GM12874 (cell line): Measurements from ENCODE around the gene ADCY10.

Source experiments
- CTCF ChIP-seq: IDR thresholded peaks from 2 replicates; pipeline ENCODE4 v1.5.1; 2011; ENCODE audit warnings: low read depth, mild to moderate bottlenecking, control low read depth, low read length, moderate library complexity; ENCODE audit not compliant: insufficient read depth

Gene ADCY10

GRCh38 chr1:167940264-167940663, 26.3 kb upstream of the ADCY10 start:
- no peak for TF ChIP-seq CTCF

GRCh38 chr1:167938080-167938636, 24.2 kb upstream of the ADCY10 start:
- no peak for TF ChIP-seq CTCF

- TF ChIP-seq CTCF: no peak
Observed at GRCh38 chr1:167937709-167938010, 23.7 kb upstream of the ADCY10 start.

GRCh38 chr1:167936930-167937708, 23.2 kb upstream of the ADCY10 start, which contains the start of gene MPC2:
MPC2 (minus strand) TSS chr1:167937072; CDS start chr1:167935841, 1,231 bp downstream.
- no peak for TF ChIP-seq CTCF

- TF ChIP-seq CTCF: no peak
Observed at GRCh38 chr1:167936068-167936929, 22.4 kb upstream of the ADCY10 start, which contains the start of gene DCAF6. DCAF6 (plus strand) TSS chr1:167936683; CDS start chr1:167936912, 229 bp downstream.

- peak; percentile 18; the same call in 1 of the 2 replicates for TF ChIP-seq CTCF
Observed at GRCh38 chr1:167935216-167936067, 21.5 kb upstream of the ADCY10 start.
